ENCODE data around the gene DENND1B. TPM values are rescaled to one million over a fixed set of nuclear protein-coding genes. Genes with fewer than 3 reads are reported as not detected.

DENND1B gene
- total and polyA plus RNA-seq, 4 donors: 1.7 to 13.7 (median 7.9) TPM

GRCh38 chr1:197735461-197735860, 39.8 kb downstream of the DENND1B start (continued):
- TF ChIP-seq REST (IDR thresholded peaks at IDR 0.05) (no peak), HNF4A (conservative IDR thresholded peaks at IDR 0.05) (no peak), TAF1 (conservative IDR thresholded peaks at IDR 0.05) (no peak)

GRCh38 chr1:197733324-197733723, 42.0 kb downstream of the DENND1B start:
- H3K27me3 ChIP-seq (ENCODE audit: control insufficient read depth in 4 of 4, insufficient read depth in 4 of 4, low read length in 3 of 4): no peaks in the 10 kb centered on the region
- no peak for TF ChIP-seq ATF3 (IDR thresholded peaks at IDR 0.05)
- TF ChIP-seq MAX (IDR thresholded peaks at IDR 0.05): no peak
- no peak for TF ChIP-seq HNF4G (IDR thresholded peaks at IDR 0.05)
- TF ChIP-seq GABPA (IDR thresholded peaks at IDR 0.05 in 1 of 2, conservative IDR thresholded peaks at IDR 0.05 in 1 of 2): no peak
- no peak for TF ChIP-seq FOXA2 (IDR thresholded peaks at IDR 0.05)
- TF ChIP-seq HNF4A (conservative IDR thresholded peaks at IDR 0.05): no peak
- no peak for TF ChIP-seq REST (IDR thresholded peaks at IDR 0.05)
- TF ChIP-seq YY1 (IDR thresholded peaks at IDR 0.05): no peak
- no peak for TF ChIP-seq RXRA (IDR thresholded peaks at IDR 0.05)
- no peak for TF ChIP-seq FOXA1 (IDR thresholded peaks at IDR 0.05)
- TF ChIP-seq RAD21 (IDR thresholded peaks at IDR 0.05): no peak
- no peak for TF ChIP-seq NR2F2 (IDR thresholded peaks at IDR 0.05)
- TF ChIP-seq EGR1 (IDR thresholded peaks at IDR 0.05; ENCODE audit: low read depth in 2 of 2): no peak
- TF ChIP-seq SP1 (IDR thresholded peaks at IDR 0.05): no peak
- TF ChIP-seq ZBTB33 (IDR thresholded peaks at IDR 0.05): no peak
- no peak for TF ChIP-seq JUND (IDR thresholded peaks at IDR 0.05)
- TF ChIP-seq CTCF (IDR thresholded peaks at IDR 0.05; ENCODE audit: low read depth, low read length, missing input control): no peak
- no peak for TF ChIP-seq TAF1 (conservative IDR thresholded peaks at IDR 0.05)
- H3K9ac ChIP-seq (ENCODE audit: low read depth in 1 of 2, low read length in 2 of 2): no peak overlapping the region
- no peaks in the 10 kb centered on the region for H3K9me3 ChIP-seq (ENCODE audit: control insufficient read depth in 4 of 4, low read length in 3 of 4)
- 80% methylated on average over 5 of the region's 5 CpGs for WGBS
- no peaks in the 10 kb centered on the region for H3K36me3 ChIP-seq (ENCODE audit: control insufficient read depth in 4 of 4, insufficient read depth in 3 of 4, low read depth in 1 of 4, low read length in 3 of 4)
- peaks cover 0 to 5% (median 0%) of the 10 kb centered on the region in 4 donors for H3K4me1 ChIP-seq (ENCODE audit: control insufficient read depth in 4 of 4, insufficient read depth in 4 of 4, low read length in 3 of 4)
- H3K4me3 ChIP-seq (ENCODE audit: low read depth in 1 of 3, low read length in 3 of 3): no peak overlapping the region
- H3K27ac ChIP-seq (ENCODE audit: low read depth in 1 of 2, low read length in 2 of 2): no peak overlapping the region
- no peak for DNase-seq (ENCODE audit: low spot score)

Data from liver (tissue), 9 donors.